GM18502 (cell line): ENCODE data around the gene PTTG1IP.
A peak's percentile ranks its signal among the peaks of the same experiment; 100 is the strongest.

Source experiments
- ATAC-seq: cut with Tn5 transposase; IDR thresholded peaks from one replicate; pipeline ENCODE4 v1.9.1; 2021; ENCODE audit warnings: mild to moderate bottlenecking; ENCODE audit not compliant: unreplicated experiment, poor library complexity

The PTTG1IP gene

GRCh38 chr21:44849616-44850130, 23.8 kb downstream of the PTTG1IP start:
- no peak for ATAC-seq

DNA sequence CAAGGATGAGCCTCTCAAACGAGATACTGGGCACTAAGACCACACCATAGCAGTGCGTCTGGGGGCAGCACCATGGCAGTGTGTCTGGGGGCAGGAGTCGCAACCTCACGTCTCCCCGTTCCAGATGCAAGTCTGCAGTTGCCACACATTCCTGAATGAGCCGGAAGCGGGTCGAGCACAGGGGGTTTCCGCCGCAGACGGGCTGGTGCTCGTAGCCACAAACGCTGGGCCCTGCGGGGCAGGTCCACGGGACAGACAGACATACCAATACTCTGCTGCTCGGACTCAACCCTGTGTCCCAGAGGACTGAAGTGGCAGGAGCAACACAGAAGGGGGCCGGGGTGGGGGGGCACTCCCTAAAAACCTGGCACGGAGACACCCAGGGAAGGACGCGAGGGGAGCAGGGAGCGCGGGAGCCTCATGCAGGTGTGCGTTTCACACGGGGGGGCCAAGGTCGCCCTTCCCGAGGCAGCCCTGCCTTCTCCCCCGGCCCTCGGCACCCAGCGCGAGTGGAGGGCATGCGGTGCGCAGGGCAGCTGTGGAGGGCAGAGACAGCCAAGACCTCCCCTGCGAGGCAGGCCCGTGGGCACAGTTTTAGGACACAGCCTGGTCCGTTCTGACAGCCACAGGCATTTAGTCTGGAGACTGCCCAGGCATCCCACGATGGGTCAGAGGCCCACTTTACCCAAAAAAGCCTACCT, 24.5 kb downstream of the PTTG1IP start:
- ATAC-seq = no peak

DNA sequence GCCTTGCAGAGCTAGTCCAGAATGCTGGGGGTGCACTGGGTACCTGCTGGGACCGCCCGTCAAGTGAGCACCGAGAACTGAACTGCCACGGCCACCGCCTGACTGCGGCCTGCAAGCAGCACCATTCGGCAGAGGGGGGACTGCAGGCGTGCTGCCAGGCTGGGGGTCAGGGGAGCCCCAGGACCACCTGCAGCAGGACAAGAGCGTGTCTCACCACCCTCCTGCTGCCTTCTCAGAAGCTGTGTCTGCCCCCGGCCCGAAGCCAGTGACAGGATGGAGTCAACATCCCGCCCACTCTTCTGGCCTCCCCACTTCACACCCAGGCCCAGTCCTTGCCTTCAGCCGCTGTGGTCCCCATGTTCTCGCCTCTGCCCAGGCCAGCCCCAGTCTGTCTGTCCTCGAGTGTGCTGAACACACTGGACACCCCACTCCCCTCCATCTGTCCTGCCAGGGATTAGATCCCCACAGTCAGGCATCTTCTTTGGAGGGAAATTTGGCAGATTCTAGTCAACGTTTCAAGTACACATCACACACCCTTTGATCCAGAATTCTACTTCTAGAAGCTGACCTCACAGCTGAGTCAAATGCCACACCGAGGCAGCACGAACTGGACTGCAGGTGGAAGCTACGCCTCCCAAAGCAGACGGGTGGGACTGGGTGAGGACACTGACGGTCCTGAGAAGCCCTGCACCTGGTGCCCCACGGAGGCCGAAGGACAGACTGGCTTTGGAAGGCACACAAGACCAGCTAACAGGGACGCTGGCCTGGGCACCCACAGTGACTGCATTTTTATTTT, 26.0 kb downstream of the PTTG1IP start:
- ATAC-seq = no peak

DNA sequence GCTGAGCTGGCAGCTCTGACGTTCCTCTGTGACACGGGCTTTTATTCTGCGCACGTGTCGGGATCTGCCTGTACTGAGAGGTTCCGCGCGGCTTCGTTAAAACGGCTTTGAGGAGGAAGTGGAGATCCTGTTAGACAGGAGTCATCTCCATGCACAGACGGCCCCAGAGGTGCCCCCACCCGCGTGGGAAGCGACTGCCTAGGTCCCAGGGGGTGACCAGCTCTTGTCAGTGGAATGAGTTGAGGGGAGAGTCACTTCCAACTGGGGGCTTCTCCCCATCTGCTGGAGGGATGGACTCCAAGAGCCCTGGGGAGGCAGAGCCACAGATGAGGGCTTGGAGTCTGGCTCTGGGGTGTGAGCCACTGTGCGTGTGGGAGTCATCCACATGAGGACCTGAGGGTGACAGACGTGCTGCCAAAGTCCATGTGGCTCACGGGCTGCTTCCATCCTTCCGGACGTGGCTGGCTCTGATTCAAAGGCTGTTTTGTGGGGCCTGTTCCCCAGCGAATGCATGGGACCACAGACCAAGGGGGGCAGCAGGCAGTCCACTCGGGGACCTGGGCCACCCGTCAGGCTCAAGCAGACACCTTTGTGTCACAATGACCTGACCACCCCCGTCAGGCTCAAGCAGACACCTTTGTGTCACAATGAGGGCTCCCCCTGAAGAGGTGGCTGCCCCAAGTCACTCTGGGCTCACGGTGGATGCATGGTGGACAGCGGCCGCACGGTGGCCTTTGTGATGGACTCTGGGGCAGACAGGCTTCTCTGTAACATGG, 26.8 kb downstream of the PTTG1IP start:
- no peak for ATAC-seq

DNA sequence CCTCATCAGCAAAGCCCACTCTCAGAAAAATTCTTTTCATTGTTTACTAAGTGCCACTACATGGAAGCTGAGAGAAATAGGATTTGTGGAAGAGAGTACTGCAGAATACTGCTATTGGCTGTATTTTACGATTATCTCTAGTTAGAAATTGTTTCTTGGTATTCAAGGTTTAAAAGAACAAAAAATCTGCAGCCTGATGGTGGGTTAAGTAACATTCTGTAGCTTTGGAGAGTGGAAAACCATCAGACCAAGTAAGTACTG, 27.3 kb downstream of the PTTG1IP start:
- ATAC-seq = no peak

- peak; percentile 66 for ATAC-seq
Measured at GRCh38 chr21:44845418-44846223, 27.9 kb downstream of the PTTG1IP start.

- ATAC-seq = no peak
Measured at GRCh38 chr21:44844256-44844655, 29.2 kb downstream of the PTTG1IP start.

DNA sequence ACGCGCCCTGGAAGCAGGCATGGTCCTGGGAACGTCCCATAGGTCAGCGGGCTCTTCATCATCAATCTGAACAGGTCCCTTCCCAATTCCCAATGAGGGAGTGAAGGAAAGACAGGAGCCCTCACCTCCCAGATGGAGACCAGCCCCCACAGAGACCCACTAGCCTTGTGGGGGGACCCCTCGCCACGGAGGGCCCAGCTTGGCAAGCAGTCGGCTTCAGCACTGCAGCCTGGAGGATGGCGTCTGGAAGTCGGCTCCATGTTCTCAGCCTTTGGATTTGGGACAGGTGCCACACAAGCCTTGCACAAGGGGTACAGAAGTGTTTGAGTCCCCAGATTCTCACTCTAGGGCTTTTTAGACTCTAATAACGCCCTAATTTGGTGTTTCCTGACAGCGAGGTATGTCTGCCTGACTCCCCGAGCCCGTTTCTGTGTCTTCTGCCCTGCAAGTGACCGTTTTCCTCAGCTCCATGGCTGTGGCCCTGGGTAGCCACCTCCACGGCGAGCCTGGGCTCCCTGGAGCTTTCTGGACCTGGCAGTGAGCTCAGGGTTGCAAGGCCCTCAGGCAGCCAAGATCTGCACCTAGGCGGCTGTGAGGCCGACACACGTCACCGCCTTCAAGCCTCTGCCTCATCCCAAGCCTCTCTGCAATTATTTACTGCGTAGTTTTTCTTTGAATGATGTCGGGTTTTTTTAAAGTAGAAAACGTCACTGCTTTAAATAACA, 30.6 kb downstream of the PTTG1IP start:
- no peak for ATAC-seq

DNA sequence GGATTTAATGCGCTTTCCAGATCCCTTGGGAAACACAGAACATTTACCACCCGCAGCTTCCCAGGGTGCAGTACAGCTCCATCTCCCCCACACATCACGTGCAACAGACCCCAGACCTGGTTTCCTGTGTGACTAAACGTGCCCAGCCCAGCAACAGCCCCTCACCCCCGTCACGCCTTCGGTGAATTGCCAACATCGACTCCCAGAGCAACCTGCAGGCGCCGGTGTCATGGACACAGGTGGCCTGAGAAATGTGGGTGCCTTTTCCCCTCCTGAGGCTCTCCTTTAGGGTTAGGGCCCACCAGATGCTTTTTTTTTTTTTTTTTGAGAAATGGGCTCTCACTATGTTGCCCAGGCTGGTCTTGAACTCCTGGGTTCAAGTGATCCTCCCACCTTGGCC, 31.4 kb downstream of the PTTG1IP start:
- no peak for ATAC-seq

DNA sequence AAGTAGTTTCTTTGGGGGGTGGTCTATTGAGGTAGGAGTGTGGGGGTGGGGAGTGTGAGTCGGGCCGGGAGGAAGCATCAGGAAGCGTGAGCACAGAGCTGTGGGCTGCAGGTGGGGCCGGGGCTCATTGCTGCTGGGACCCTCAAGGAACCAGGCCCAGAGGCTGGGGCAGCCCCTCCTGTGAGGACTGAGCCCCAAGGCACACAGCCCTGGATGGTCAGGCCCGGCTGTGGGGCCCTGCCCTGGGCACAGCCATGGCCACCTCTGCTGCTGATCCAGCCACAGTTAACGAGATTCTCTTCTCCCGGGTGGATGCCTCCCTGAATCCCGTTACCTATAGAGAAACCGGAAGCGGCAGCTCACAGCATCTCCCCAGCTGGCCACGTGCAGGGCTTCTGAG, 32.7 kb downstream of the PTTG1IP start:
- ATAC-seq = no peak

DNA sequence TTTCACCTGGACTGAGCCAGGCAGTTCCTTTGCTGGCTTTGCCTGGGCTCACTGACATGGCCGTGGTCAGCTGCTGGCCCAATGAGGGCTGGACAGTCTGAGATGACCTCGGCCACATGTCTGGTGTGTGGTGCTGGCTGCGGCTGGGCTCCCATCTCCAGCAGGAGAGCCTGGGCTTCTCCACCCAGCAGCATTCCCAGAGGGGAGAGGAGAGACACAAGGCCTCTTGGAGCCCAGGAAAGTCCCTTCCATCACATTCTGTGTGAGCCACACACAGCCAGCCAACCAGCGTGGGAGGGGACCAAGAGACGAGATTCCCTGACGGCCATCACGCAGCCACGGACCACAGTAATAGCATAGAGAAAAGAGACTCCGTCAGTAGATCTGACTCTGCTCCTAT, 34.5 kb downstream of the PTTG1IP start:
- ATAC-seq = no peak

GRCh38 chr21:44838039-44838895, 35.2 kb downstream of the PTTG1IP start:
- no peak for ATAC-seq

DNA sequence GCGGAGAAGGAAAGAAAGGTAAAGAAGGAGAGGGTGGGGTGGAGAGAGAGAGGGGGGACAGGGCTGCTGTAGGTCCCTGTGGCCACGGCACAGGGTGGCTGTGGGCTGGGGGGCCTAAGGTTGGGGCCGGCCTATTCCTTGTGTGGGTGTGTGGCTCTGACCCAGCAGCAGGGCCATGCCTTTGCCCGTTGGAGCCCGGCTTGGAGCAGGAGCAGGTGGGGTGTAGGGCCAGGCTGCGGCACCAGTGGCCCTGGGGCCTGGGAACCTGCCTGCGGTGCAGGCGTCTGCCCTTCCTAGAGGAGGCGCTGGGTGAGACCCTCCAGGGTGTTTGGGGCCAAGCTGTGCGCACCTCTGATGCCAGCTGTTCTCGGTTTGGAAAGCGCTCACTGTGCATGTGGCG, 36.0 kb downstream of the PTTG1IP start:
- no peak for ATAC-seq

- no peak for ATAC-seq
Measured at GRCh38 chr21:44836666-44837471, 36.6 kb downstream of the PTTG1IP start.

DNA sequence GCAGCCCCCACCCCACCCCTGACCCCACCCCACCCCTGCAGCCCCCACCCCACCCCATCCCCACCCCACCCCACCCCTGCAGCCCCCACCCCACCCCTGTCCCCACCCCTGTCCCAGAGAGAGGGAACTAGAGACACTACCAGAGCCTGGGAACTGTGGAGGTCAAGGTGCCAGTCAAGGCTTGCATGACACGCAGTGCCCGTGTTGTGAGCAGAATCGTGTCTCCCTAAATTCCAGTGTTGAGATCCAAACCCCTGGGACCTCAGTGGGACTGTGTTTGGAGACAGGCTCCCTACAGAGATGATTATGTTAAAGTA, 37.2 kb downstream of the PTTG1IP start:
- ATAC-seq = no peak

DNA sequence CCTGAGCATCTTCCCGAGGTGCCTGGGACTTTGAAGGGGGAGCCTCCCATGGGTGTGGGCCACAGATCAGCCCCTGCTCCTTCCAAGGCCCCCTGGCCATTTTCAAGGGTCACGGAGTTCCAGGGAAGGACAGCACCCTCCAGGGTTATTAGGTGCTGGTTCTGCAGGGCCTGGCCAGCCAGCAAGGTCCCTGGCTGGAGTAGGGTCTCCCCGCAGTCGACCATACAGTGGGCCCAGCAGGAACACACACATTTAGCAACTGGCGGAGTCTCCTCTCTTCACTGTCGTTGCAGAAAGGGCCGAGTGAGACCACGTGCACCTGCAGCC, 37.9 kb downstream of the PTTG1IP start:
- ATAC-seq = no peak

- no peak for ATAC-seq
Measured at GRCh38 chr21:44834951-44835646, 38.4 kb downstream of the PTTG1IP start.
